GM18858 (cell line): ENCODE data around the gene RABL2B.

ENCODE experiments used
- ATAC-seq: cut with Tn5 transposase; IDR thresholded peaks from one replicate; pipeline ENCODE4 v1.9.1; 2021; ENCODE audit not compliant: unreplicated experiment

Gene RABL2B

DNA sequence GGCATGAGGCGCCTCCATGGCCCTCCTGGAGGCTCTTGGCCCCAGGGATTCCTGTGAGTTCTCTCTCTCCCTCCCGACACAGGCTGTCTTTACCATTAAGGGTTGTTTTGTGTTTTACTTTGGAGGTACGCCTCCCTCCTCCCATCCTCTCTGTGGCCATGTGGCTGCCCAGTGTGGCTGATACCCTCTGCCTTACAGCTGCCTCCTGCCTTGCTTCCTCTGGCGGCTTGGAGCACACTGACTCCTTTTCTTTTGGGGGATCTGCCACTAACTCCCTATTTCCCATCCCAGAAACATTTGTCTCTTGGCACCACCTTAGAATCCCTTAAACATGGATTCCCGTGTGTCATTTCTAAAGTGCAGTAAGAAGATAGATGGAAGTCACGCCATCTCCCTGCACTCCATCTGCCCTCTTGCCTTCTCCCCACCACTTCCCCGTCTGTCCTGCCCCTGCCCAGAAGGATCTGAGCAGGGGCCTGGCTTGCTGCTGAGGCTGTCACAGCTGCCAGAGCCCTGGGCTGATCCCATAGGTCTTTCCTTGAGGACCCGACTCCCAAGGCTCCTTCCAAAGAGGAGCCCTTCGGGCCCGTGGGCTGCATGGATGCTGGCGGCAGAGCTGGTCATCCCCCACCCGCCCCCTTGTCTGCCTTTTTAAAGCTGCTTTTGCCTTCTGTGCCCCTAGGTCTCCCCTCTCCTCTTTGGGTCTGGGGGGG is 60.6 kb downstream of the RABL2B start:
- ATAC-seq = no peak

DNA sequence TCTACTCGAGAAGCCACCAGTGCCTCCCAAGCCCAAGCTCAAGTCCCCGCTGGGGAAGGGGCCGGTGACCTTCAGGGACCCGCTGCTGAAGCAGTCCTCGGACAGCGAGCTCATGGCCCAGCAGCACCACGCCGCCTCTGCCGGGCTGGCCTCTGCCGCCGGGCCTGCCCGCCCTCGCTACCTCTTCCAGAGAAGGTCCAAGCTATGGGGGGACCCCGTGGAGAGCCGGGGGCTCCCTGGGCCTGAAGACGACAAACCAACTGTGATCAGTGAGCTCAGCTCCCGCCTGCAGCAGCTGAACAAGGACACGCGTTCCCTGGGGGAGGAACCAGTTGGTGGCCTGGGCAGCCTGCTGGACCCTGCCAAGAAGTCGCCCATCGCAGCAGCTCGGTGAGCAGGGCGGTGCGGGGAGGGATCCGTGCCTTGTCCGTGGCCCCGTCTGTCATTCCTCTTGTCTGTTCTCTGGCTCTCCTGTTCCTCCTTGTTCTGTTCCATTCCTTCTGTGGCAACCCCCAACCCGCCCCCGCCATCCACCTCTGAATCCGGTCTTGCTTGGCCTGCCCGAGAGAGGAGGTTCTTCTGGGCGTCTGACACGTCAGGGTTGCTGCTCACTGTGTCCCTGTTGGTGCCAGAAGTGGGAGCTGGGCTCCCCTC is 61.3 kb downstream of the RABL2B start:
- ATAC-seq = no peak

DNA sequence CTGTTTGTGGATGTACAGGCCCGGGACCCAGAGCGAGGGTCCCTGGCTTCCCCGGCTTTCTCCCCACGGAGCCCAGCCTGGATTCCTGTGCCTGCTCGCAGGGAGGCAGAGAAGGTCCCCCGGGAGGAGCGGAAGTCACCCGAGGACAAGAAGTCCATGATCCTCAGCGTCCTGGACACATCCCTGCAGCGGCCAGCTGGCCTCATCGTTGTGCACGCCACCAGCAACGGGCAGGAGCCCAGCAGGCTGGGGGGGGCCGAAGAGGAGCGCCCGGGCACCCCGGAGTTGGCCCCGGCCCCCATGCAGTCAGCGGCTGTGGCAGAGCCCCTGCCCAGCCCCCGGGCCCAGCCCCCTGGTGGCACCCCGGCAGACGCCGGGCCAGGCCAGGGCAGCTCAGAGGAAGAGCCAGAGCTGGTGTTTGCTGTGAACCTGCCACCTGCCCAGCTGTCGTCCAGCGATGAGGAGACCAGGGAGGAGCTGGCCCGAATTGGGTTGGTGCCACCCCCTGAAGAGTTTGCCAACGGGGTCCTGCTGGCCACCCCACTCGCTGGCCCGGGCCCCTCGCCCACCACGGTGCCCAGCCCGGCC is 62.1 kb downstream of the RABL2B start:
- ATAC-seq = no peak

DNA sequence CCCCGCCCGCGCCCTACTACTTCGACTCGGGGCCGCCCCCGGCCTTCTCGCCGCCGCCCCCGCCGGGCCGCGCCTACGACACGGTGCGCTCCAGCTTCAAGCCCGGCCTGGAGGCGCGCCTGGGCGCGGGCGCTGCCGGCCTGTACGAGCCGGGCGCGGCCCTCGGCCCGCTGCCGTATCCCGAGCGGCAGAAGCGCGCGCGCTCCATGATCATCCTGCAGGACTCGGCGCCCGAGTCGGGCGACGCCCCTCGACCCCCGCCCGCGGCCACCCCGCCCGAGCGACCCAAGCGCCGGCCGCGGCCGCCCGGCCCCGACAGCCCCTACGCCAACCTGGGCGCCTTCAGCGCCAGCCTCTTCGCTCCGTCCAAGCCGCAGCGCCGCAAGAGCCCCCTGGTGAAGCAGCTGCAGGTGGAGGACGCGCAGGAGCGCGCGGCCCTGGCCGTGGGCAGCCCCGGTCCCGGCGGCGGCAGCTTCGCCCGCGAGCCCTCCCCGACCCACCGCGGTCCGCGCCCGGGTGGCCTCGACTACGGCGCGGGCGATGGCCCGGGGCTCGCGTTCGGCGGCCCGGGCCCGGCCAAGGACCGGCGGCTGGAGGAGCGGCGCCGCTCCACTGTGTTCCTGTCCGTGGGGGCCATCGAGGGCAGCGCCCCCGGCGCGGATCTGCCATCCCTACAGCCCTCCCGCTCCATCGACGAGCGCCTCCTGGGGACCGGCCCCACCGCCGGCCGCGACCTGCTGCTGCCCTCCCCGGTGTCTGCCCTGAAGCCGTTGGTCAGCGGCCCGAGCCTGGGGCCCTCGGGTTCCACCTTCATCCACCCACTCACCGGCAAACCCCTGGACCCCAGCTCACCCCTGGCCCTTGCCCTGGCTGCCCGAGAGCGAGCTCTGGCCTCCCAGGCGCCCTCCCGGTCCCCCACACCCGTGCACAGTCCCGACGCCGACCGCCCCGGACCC is 62.9 kb downstream of the RABL2B start:
- ATAC-seq = no peak

DNA sequence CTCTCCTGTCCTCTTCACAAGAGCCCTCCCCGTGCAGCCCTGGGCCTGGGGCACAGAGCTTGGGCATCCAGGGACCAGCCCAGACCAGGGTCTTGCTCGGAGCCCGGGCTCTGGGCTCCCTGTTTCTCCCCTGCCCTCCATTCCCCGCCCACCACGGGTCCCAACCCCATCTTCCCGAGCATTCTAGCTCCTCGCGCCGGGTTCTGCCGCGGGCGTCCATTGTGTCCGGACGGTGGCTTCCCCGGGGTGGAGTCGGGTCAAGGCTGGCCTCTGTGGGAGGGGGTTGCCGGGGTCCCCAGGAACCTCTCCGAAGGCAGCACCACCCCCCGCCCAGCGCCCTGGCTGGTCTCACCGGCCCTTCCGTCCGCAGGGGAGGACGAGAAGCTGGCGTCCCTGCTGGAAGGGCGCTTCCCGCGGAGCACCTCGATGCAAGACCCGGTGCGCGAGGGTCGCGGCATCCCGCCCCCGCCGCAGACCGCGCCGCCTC is 63.6 kb downstream of the RABL2B start:
- ATAC-seq = no peak

DNA sequence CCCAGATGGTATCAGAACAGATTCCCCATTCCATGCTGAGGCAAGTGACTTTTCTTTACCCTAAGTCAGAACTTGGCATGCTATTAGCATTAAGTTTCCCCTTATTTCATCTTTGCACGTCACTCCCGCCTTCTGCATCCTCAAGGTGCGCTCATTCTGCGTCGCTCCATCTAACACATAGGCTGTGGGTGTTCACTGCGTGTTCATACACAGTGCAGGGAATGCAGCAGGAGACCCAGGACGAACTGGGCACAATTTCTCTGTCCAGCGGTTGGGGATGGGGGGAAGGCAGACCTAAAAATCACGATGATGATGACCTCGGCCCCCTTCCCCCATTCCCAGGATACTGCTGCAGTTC is 65.1 kb downstream of the RABL2B start:
- no peak for ATAC-seq

DNA sequence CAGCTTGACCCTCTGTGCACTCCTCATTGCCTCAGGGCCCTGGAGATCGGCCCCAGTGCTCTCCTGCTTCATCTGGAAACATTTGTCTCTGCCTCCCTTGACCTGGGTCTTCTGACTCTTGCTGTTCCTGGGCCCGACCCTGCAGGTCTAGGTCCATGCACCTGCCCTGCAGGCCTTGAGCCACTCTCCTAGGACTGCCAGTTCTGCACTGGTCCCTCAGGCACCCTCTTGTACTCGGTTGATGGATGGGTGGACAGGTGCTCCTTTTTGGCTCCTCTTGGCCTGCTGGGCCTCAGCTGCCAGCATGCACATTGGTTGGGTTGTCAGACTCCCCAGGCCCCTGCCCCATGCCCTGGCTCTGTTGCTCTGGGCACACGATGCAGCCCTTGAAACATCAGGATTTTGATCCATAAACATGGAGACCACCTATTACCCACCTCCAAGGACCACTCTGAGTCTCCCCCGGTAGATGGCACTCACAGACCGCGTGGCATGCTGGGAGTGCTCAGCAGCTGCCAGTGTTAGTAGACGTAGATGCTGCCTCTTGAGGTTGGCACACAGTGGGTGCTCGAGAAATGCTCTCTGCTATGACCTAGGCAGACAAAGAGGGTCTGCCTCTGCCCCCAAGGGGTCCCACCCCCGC is 65.6 kb downstream of the RABL2B start:
- ATAC-seq = no peak
